ENCODE results near the gene PRXL2B.
"Not testable (repeated sequence)": the region's sequence is repeated elsewhere in the genome, so short reads cannot be mapped to it uniquely, and the experiment has no call there.

The PRXL2B gene

DNA sequence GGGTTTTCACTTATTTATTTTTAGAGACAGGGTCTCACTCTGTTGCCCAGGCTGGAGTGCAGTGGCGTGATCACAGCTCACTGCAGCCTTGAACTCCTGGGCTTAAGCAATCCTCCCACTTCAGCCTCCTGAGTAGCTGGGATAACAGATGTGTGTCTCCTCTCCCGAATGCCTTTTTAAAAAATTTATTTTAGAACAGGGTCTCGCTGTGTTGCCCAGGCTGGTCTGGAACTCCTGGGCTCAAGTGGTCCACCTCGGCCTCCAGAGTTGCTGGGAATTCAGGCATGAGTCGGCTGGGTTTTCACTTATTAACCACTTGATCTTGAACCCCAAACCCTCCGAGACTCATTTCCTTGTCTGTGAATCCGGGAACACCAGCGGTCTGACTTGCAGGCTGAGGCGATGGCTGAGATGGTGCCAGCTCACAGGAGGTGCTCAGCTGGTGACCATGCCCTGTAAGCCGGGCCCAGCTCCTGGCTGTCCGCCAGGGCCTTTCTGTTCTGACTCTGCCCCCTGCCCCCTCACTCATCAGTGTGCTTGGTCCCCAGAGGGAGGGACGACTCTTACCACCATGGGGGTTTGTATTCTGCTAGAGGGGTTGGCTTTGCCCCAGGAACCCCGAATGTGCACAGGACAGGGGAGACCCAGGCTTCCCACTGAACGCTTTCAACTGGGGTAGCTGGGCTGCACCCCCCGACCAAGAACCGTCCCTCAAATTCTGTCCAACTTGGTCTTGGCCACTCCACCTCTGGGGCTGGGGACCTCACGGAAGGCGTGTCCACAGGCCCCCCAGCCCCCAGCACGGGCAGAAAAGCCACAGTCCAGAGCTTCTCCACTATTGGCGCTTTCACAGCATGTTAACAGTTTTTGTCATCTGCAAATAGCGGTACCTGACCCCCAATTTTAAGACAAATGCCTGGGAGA lies 23.7 kb downstream of the PRXL2B start:
- TF ChIP-seq POLR2A (IDR thresholded peaks at IDR 0.05; ENCODE audit: low read length) = no peak
- TF ChIP-seq GATA1 (IDR thresholded peaks at IDR 0.05; ENCODE audit: low read depth, low read length) = no peak
- DNase-seq = no peak

DNA sequence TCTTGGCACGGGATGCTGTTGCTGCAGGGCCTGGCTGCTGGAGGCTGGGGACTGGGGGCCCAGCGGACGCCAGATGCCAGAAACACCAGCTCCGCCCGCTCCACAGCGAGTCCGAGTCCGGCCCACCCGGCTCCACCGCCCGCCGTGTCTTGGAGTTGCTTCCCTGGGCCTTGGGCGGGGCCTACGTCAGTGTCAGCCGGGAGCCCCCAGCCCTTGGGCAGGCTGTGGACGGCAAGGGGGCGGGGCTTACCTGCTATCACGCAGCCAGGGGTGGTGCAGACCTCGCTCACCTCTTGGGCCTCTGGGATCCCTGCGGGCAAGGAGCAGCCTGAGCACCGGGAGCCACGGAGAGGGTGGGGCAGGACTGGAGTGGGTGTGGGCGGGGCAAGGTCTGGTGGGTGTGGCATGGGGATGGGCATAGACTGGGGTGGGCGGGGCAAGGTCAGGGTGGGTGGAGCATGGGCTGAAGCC lies 24.5 kb downstream of the PRXL2B start:
- peak; percentile 21 to 48 for DNase-seq
- TF ChIP-seq POLR2A (IDR thresholded peaks at IDR 0.05; ENCODE audit: low read length) (no peak), GATA1 (IDR thresholded peaks at IDR 0.05; ENCODE audit: low read depth, low read length) (no peak)

DNA sequence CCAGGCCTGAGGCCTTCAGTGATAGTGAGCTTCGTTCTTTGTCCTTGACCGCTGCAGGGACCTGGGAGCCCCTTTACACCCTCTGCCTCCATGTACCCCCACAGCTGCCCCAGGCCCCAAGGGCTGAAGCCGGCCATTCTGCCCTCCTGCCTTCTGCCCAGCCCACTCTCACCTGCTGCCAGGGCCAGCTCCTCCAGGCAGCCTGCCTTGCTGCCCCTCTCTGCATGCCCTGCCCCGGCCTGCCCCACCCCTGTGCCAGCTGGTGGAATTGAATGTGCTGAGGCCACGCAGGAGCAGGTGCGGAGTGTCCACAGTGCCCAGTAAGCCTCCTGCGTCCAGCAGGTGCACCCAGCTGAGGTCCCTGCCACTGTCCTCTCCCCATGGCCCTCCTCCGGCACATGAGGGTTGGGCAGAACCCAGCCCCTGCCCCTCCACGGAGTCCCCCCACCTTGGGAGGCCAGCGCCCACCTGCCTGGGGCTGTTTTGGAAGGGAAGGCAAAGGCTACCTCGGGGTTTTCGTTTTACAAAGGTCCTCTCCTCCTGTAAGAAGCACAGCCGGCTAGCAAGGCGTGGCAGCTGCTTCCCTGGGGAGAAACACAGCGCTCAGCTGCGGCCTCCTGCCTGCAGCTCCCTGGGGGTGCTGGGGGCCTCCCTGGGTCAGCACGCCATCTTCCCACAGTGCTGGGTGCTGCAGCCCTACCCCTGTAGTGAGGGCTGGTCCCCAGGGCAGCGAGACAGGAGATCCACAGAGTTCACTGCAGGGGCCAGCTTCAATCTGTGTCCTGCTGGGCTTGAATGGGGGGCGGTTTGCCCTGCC lies 25.3 kb downstream of the PRXL2B start:
- no peak for DNase-seq
- no peak for TF ChIP-seq POLR2A (IDR thresholded peaks at IDR 0.05; ENCODE audit: low read length)

DNA sequence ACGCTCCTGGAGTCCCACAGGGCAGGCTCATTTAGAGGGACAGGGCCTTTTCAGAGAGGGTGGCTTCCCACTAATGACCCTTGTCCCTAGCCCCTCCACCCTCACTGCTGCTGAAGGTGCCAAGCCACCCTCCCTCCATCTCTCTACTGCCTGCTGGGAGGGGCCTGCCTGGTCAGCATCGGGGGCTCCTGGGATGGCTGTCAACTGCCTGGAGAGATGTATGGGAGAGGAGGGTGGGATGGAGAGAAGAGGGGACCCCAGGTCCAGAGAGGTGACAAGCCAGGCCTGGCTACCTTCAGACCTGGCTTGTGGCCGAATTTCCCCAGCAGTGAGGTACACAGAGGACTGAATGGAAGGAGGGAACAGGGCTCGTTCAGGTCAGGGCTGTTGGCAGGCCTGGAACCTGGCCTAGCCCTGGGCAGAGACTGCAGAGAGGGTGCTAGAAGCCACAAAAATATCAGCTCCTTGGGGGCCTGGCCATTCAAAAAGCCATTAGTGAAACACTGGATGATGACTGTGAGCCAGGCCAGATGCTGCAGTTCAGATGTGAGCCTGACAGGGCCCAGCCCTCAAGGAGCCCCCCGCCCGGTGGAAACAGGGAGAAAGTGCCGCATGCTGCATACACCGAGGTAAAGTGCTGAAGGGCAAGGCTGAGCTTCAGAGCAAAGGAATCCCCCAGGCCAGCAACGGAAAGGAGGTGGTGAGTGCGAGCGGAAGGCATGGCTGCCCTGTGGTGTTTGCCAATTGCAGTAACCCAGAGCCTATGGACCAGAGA lies 26.2 kb downstream of the PRXL2B start:
- DNase-seq = no peak
- TF ChIP-seq GATA1 (IDR thresholded peaks at IDR 0.05; ENCODE audit: low read depth, low read length) (no peak), POLR2A (IDR thresholded peaks at IDR 0.05; ENCODE audit: low read length) (no peak)

DNA sequence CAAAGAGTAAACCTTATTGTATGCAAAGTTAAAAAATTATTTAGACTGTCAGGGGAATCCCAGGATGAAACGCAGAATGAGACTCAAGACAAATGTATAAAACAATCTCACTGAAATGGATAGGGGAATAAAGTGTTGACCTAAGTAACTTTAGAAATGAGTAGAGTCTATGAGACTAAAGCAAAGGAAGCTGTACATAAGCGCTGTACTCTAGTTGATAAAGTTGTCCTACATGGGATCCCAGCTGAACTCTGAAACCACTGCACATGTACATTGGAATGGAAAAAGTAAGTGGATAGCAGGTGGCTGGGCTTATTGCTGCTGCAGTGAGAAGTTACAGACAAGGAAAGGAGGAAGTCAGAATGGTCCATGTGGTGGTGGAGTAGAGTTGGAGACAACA lies 27.6 kb downstream of the PRXL2B start:
- no peak for DNase-seq
- TF ChIP-seq POLR2A (IDR thresholded peaks at IDR 0.05; ENCODE audit: low read length) (no peak), GATA1 (IDR thresholded peaks at IDR 0.05; ENCODE audit: low read depth, low read length) (no peak)

DNA sequence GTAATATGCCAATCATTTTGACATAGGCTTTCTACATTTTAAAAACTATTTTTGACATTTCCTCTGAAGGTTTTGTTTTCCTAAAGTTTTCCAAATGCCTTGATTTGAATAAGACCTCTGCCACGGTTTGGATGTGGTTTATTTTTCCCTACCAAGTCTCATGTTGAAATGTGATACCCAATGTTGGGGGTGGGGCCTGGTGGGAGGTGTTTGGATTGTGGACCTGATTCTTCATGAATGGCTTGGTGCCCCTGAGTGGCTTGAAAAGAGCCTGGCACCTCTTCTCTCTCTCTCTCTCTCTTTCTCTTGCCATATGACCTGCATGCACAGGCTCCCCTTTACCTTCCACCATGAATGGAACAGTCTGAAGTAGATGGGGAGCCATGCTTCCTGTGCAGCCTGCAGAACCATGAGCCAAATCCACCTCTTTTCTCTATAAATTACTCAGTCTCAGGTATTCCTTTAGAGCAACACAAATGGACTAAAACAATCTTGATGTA lies 31.4 kb downstream of the PRXL2B start:
- TF ChIP-seq GATA1 (IDR thresholded peaks at IDR 0.05; ENCODE audit: low read depth, low read length) (no peak), POLR2A (IDR thresholded peaks at IDR 0.05; ENCODE audit: low read length) (no peak)

DNA sequence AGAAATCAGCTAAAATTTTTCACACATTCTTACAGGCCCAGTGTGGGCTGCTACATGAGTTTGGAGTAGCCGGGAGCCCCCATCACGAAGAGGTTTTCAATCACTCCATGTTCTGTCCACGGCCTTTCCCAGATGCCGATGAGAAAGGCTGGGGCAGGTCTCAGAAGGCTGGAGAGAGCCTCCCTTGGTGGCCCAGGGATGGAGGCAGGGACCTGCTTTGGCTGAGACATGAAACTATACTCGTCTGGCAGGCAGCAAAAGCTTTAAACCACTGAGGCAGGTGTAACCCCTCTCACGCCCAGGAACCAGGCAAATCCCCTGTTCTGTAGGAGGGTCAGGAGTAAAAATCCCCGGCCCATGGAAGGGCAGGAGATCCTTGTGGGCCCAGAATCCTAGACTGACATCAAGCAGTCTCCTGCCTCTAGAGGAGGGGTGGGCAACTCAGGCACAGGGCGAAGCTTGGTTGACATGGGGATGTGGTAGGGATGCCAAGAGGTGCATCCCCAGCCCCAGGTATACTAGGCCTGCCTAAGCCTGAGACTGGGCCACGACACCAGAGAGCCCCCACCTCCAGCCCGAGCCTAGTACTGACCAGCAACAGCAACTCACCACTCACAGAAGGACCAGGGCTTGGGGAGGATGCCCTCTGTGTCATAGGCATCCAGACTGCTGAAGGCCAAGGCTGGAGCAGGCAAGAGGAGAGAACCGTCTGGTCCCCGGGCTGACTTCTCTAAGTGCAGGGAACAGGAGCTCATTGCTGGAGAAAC lies 37.2 kb downstream of the PRXL2B start:
- DNase-seq = no peak
- TF ChIP-seq POLR2A (IDR thresholded peaks at IDR 0.05; ENCODE audit: low read length) = no peak
- TF ChIP-seq GATA1 (IDR thresholded peaks at IDR 0.05; ENCODE audit: low read depth, low read length) = no peak

More for the DNA sequence above, 31.4 kb downstream of the PRXL2B start:
- no peak for DNase-seq

DNA sequence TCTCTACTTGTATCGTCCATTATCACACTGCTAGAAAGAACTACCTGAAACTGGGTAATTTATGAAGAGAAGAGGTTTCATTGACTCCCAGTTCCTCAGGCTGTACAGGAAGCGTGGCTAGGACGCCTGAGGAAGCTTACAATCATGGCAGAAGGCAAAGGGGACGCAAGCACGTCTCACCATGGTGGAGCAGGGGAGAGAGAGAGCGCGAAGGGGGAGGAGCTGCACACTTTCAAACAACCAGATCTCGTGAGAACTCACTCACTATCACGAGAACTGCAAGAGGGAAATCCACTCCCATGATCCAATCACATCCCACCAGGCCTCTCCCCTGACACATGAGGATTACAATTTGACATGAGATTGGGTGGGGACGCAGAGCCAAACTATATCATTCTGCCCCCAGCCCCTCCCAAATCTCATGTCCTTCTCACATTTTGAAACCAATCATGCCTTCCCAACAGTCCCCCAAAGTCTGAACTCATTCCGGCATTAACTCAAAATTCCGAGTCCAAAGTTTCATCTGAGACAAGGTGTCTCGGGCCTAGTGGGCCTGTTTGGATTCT lies 38.2 kb downstream of the PRXL2B start:
- no peak for TF ChIP-seq GATA1 (IDR thresholded peaks at IDR 0.05; ENCODE audit: low read depth, low read length)
- no peak for TF ChIP-seq POLR2A (IDR thresholded peaks at IDR 0.05; ENCODE audit: low read length)
- DNase-seq = no peak

DNA sequence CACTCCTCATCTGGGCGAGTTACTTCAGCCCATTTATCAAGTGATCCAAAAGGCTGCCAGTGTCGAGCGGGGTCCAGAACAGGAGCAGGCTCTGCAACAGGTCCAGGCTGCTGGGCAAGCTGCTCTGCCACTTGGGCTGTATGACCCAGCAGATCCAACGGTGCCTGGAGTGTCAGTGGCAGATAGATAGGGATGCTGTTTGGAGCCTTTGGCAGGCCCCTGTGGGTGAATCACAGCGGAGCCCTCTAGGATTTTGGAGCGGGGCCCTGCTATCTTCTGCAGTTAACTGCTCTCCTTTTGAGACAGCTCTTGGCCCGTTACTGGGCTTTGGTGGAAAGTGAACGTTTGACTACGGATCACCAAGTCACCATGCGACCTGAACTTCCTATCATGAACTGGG lies 38.7 kb downstream of the PRXL2B start:
- DNase-seq = no peak
- TF ChIP-seq POLR2A (IDR thresholded peaks at IDR 0.05; ENCODE audit: low read length) (no peak), GATA1 (IDR thresholded peaks at IDR 0.05; ENCODE audit: low read depth, low read length) (no peak)

DNA sequence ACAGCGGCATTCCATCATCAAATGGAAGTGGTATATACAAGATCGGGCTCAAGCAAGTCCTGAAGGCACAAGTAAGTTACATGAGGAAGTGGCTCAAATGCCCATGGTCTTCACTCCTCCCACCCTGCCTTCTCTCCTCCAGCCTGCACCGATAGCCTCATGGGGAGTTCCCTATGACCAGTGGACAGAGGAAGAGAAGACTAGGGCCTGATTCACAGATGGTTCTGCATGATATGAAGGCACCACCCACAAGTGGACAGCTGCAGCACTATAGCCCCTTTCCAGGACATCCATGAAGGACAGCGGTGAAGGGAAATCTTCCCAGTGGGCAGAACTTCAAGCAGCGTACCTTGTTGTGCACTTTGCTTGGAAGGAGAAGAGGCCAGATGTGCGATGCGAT lies 39.2 kb downstream of the PRXL2B start:
- DNase-seq = not testable (repeated sequence)

DNA sequence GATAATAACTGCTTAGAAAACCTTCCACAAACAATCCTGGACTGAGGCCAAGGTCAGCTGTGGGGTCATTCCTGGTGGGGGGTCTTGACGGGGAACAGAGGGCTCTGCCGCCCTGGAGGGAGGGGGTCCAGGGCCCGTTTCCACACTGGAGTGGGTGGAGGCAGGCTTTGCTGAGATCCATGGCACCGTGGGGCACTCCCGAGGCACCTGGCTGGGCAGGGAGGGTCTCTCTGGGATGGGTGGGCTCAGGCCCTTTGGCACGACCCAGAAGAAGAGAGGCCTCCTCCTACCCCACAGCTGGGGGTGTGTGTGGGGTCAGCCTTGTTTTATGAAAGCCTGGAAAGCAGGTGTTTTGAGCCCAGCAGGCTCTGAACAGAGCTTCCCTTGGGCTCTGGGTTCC lies 41.2 kb downstream of the PRXL2B start:
- TF ChIP-seq GATA1 (IDR thresholded peaks at IDR 0.05; ENCODE audit: low read depth, low read length) (no peak), POLR2A (IDR thresholded peaks at IDR 0.05; ENCODE audit: low read length) (no peak)
- DNase-seq = no peak

DNA sequence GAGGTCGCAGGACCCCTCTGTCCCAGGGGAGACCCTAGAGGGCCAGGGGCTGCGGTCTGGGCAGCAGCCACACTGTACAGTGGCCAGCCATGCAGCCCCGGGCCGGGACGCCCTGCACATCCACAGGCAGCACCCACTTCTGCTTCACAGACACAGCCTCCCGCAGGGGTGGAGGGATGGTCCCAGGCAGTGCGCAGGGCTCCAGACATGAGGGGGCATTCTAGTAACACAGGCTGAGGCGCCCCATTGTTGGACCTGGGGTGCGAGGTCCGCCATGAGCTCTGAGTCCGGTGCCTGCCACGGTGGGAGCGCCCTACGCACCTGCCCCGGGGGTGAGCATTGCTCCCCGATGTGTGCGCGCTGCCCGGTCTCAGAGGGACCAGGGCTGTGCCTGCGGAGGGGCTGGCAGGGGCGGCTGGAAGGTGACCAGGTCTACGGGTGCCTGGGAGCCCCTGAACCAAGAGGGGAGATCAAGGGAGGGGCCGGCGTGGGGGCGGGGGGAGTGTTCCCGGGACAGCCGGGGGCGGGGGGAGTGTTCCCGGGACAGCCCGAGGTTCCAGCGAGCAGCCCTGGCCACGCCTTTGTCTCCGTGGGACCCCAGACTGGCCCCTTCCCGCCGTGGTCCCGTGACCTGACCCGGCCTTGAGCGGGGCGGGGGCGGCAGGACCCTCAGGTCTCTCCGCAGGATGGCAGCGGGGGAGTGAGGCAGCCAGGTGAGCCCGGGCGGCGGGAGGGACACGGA lies 41.8 kb downstream of the PRXL2B start:
- TF ChIP-seq GATA1 (IDR thresholded peaks at IDR 0.05; ENCODE audit: low read depth, low read length) = no peak
- no peak for DNase-seq
